Eye (tissue), 1 donor: ENCODE data around the gene EIF4EBP2.

Experiments
- DNase-seq: peaks from one replicate; pipeline ENCODE4 v3.0.0-alpha.2; 2015

EIF4EBP2 gene

GRCh38 chr10:70433581-70434280, 29.8 kb downstream of the EIF4EBP2 start:
- no peak for DNase-seq

DNA sequence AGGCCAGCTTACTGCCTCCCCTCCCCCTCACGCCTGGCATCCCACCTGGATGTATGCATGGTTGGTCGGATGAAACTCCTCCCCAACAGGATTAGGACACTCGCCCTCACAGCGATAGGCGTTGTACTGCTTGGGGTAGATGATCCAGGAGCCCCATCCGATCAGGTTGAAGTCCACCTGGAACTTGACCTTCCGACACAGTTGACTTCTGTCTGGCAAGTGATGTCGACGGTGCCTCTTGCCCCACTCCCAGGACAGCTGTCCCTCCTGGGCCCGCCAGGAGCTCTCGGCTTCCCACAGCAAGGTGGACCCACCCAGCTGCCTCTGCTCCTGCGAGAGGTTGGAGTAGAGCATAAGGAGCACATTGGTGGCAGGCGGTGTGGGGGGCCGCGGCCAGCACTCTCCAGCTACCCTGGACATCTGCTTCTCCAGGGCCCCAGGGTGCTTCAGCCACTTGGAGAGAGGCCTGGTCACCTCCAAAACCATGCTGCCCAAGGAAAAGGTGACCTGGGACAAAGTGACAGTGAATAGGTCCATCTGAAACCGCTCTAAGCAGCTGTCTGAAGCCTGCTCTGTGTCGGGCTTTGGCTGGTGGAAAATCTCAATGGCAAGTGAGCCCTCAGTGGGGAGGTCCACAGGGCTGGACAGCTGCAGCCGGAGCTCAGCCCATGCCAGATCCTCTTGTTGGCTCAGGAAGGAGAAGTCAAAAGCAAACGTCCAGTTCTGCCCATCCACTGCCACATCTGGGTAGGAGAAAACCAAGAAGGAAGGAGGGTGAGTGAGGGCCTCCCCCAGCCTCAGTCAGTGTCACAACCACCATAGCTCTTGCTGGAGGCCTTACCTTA, 31.5 kb downstream of the EIF4EBP2 start:
- no peak for DNase-seq

- no peak for DNase-seq
Observed at GRCh38 chr10:70437721-70438120, 33.8 kb downstream of the EIF4EBP2 start.

DNA sequence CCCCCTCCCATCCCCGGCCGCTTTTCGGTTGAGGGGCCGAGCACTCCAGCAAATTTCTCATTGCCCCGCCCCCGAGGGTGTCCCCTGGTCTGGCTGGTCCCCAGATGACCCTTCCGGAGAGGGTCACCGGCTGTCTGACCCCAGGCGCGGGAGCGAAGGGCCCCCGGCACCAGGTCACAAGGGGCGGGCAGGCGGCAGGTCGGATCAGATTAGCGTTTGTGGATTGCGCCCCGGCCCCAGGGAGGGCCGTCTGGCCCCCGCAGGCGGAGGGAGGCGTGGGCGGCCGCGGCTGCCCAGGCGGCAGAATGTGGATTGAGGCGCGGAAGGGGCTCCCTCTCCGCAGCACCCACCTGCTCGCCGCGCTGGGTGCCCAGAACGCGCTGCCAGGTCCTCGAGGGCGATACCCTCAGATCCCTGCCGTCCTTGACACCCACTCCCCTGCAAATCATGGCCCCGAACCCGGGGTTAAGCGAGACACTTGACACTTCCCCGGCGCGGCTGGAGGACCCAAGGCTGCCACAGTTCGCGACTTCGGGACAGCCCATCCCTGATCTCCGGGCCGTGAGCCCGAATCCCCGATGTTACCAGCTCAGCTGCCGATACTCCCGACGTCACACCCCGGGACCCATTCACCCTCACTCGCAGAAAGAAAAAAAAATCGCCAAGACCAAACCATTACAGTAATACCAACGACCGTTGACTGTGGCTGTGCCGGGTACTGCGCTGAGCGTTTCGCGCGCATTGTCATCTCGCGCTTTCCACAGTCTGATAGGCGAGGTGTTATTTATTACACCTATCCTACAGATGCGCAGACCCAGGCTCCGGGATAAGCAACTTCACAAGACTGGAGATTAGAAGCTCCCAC, 36.6 kb downstream of the EIF4EBP2 start:
- DNase-seq = peak; percentile 70

DNA sequence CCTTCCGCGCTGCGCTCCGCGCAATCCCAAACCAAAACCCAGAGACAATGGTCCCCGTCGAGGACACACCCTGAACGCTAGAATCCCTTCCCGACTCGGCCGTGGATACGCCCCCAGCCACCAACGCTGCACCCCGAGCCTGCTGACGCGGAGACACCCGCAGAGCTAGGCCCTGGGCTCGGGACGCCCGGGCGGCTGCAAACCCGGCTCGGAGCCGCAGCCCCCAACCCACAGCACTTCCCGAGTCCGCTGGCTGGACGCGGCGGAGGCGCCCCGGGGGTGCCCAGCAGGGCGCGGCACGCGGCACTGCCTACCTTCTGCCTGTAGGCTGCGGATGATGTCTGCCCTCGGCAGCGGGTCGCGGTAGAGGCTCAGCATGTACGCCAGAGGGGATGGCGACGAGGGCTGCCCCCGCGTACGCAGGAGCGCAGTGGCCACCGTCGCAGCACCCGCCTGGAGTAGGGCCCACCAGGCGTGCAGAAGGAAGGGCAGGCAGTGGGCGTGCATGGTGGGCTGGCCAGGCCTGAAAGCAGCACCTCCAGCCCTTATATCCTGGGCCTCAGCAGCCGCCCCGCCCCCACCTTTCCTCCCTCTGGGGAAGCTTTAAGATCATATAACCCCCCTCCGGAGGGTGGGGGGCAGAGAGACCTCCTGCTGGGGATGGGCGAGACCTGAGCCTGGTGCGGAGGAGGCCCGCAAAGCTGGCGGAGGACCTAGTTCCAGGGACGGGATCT, 37.4 kb downstream of the EIF4EBP2 start, which contains the start of gene NODAL:
Gene NODAL (minus strand): TSS at position 521 of the 734 bp plus-strand sequence. CDS start 14 bp downstream, at position 507.
- no peak for DNase-seq

DNA sequence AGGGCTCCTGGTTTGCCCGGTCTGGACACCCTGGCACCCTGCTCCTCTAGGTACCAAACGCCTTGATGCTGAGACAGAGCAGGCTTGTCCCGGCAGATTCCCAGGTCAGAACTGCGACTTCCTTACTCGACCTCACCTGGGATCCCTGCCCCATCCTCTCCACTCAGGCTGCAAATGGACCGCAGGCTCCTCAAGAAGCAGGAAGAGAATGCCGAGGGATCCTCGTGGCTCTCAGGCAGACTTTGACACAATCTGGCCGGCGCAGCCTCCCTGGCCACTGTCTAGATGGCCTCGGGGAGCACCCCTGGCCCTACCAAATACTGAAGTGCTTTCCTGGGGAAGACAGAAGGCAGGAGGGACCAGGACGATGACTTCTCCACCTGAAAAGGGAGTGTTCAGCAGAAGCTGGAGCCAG, 38.0 kb downstream of the EIF4EBP2 start:
- DNase-seq = no peak

DNA sequence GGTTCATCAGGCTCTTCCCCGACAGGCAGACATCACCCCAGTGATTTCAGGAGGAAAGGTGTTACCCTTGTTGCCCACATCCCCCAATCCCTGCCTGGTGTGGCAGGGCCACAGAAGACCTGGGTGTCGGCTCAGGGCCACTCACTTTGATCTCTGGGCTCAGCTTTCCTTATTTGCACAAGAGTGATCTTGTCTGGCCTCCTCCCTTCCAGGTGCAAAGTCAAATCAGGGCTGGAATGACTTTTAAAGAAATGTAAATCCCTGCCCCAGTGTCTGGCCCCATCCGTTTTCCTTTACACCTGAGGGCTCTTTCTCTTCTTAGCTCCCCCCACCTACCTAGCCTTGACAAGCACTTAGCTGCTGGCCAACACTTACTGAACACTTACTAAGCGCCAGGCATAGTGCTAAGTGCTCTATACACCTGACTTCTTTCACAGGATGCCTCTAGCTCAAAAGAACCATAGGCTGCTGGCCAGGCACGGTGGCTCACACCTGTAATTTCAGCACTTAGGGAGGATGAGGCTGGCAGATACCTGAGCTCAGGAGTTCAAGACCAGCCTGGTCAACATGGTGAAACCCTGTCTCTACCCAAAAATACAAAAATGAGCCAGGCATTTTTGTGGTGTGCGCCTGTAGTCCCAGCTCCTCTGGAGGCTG, 38.5 kb downstream of the EIF4EBP2 start:
- no peak for DNase-seq

- DNase-seq = no peak
Observed at GRCh38 chr10:70444744-70445143, 40.8 kb downstream of the EIF4EBP2 start.

DNA sequence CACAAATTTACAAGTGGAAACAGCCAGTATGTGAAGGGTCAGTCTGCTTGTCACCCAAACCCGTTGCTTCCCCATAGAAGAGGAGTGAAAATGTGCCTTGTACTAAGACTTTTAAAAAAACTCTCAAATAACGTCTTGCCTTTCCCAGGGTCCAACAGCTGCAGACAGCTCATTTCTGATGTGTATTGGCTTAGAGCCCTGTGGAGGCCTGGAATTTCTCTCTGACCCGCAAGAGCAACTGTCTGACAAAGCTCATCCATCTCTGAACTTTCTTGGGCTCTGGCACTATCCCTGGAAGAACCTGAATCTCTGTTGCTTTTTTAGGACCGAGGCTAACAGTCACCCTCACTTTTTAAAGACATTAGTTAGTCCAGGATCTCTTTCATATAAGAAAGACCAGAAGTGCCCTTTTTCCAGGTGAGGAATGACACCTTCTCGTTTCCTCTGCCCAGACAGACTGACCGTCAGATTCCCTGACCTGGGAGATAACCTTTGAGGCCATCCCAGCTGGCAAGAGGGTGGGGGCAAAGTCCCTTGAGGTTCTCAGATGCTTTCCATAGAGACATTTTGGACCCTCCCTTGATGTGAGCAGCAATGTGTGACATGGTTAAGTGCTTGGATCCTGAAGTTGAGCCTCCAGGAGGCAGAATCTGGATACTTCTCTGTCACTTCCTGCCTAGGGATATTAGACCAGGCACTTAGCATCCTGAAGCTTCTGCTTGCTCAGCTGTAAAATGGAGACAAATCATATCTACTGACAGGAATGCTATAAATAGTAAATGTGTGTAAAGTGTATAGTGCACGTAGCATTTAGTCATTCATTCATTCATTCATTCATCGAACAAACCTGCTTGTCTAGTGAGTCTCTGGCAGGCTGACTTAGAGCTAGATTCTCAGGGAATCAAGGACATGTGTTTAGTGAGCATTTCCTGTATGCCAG, 42.0 kb downstream of the EIF4EBP2 start:
- DNase-seq = peak; percentile 41

- no peak for DNase-seq
Observed at GRCh38 chr10:70448236-70448635, 44.3 kb downstream of the EIF4EBP2 start.

- DNase-seq = no peak
Observed at GRCh38 chr10:70455213-70455630, 51.3 kb downstream of the EIF4EBP2 start.

DNA sequence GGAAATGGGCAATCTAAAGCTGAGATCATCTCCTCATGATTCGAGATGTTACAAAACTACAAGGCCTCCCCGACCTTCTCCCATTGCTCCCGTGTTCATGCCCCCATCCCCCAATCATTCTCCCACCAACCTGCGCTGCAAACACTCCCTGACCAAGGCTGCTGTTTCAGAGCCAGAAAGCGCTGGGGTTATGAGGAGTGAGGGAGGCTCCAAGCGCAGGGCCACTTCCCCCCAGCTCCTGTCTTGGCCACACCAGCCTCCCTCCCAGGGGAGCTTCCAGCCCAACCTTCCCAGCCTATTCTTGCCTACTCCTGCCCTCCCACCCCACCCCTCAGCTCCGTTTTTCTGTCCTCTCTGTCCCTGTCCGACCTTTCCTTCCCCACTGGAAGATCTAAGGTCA, 52.2 kb downstream of the EIF4EBP2 start:
- DNase-seq = no peak

- DNase-seq = no peak
Observed at GRCh38 chr10:70457759-70458305, 53.9 kb downstream of the EIF4EBP2 start.

- peak; percentile 78 for DNase-seq
Observed at GRCh38 chr10:70458329-70459060, 54.5 kb downstream of the EIF4EBP2 start.

GRCh38 chr10:70459061-70459773, 55.3 kb downstream of the EIF4EBP2 start:
- peak; percentile 61 for DNase-seq

DNA sequence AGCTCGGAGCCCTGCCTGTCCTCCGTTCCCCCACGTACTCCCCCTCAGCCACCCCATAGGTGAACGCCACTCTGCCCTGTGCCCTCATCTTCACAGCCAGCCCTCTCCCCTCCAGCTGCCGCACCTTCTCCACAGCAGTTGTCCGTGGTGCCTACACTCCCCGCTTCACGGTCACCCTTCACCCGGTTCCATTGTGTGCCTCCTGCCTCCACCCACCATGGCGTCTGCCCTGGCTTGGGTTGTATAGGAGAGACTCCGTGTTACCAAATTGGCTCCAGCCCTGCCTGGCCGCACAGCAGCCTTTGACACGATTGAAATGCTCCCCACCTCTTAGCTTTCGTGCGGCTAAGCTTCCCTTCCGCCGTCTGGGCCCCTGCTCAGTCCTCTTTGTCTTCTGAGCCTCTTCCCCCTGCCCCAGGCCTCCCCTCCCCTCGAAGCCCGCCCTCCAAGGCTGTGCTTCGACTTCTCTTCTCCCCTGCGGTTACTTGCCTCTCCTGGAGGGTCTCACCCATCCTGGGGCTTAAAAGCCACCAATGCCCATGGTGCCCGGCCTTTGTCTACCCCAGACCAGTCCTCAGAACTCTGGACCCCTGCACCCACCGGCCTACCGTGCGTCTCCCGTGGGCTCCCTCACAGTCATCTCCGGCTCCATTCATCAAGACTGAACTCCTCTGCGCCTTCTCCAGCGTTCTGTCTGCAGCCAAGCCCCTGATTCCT, 56.0 kb downstream of the EIF4EBP2 start:
- no peak for DNase-seq

DNA sequence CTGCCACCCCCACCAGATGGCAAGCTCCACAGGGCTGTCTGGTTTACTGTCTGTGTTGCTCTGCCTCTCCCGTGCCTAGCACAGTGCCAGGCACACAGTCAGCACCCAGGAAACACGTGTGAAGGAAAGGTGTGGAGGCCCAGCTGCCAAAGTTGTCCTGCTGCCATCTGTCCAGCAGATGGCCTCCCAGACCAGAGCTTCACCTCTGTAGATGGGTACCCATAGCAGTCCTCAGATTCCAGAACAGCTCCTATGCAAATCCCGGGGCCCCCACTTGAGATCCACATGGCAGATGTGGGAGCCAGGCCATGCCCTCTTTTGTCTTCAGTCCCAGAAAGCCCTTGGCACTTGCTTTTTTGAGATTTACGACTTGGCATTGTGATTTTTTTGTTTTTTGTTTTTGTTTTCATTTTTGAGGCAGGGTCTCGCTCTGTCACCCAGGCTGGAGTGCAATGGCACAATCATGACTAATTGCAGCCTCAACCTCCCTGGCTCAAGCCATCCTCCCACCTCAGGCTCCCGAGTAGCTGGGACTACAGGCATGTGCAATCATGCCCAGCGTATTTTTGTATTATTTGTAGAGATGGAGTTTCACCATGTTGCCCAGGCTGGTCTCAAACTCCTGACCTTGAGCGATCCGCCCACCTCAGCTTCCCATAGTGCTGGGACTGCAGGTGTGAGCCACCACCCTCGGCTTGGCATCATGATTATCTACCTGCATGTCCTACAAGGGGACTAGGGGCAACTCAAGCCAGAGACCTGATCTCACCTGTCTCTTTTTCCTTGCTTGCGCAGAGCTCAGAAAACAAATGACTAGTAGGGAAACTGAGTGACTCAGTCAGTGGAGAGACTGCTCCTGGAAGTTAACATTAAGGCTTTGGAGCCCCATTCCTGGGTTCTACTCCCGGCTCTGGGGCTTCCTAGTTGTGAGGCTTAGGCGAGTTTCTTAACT, 57.7 kb downstream of the EIF4EBP2 start:
- DNase-seq = peak; percentile 77
